ENCODE measurements around the gene MMD2.

- TF ChIP-seq, protein P1, sequence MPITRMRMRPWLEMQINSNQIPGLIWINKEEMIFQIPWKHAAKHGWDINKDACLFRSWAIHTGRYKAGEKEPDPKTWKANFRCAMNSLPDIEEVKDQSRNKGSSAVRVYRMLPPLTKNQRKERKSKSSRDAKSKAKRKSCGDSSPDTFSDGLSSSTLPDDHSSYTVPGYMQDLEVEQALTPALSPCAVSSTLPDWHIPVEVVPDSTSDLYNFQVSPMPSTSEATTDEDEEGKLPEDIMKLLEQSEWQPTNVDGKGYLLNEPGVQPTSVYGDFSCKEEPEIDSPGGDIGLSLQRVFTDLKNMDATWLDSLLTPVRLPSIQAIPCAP (CRISPR knock-in tag; IDR thresholded peaks at IDR 0.05), result no peak
- no peak for TF ChIP-seq CTCF (IDR thresholded peaks at IDR 0.05)
- no peak for TF ChIP-seq ZNF317 (CRISPR knock-in tag; IDR thresholded peaks at IDR 0.05; ENCODE audit: borderline replicate concordance, low read depth)
- TF ChIP-seq, protein P2, sequence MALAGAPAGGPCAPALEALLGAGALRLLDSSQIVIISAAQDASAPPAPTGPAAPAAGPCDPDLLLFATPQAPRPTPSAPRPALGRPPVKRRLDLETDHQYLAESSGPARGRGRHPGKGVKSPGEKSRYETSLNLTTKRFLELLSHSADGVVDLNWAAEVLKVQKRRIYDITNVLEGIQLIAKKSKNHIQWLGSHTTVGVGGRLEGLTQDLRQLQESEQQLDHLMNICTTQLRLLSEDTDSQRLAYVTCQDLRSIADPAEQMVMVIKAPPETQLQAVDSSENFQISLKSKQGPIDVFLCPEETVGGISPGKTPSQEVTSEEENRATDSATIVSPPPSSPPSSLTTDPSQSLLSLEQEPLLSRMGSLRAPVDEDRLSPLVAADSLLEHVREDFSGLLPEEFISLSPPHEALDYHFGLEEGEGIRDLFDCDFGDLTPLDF (CRISPR knock-in tag; IDR thresholded peaks at IDR 0.05), result no peak
- no peak for TF ChIP-seq CREB1 (CRISPR knock-in tag; IDR thresholded peaks at IDR 0.05)
- no peak for TF ChIP-seq JUN (CRISPR knock-in tag; IDR thresholded peaks at IDR 0.05)
- TF ChIP-seq PREB (CRISPR knock-in tag; IDR thresholded peaks at IDR 0.05; ENCODE audit: borderline replicate concordance), result no peak
- no peak for TF ChIP-seq OVOL2 (CRISPR knock-in tag; IDR thresholded peaks at IDR 0.05; ENCODE audit: borderline replicate concordance)
Observed at GRCh38 chr7:4962872-4963775, 4.1 kb upstream of the MMD2 start.

Measured in WTC11 (cell line).